Bronchial epithelial cell (primary cell): ENCODE measurements around the gene IFIT5. TPM values are rescaled to one million over a fixed set of nuclear protein-coding genes. Genes with fewer than 3 reads are reported as not detected.
"Not testable (repeated sequence)": the region's sequence is repeated elsewhere in the genome, so short reads cannot be mapped to it uniquely, and the experiment has no call there.

Experiments
- DNase-seq: peaks from one replicate; pipeline ENCODE4 v3.0.0-alpha.2; 2010; ENCODE audit warnings: low read depth
- FAIRE-seq: peaks from 2 replicates; lab custom pipeline; 2011; peaks lifted over from hg19 to GRCh38; lab: Jason Lieb, UNC
- H3K27me3 ChIP-seq: 2 replicates; pipeline ENCODE4 v1.5.1; 2011; ENCODE audit warnings: low read length; ENCODE audit not compliant: control insufficient read depth, insufficient read depth
- H3K36me3 ChIP-seq: 2 replicates; pipeline ENCODE4 v1.5.1; 2011; ENCODE audit warnings: low read length; ENCODE audit not compliant: control insufficient read depth, insufficient read depth
- H3K4me3 ChIP-seq: 2 replicates; pipeline ENCODE4 v1.5.1; 2011; ENCODE audit warnings: mild to moderate bottlenecking, low read depth, low read length, control low read depth
- total RNA-seq: library from RNA; depleted of rRNA; stranded (reverse); fragments of >200 nt; gene quantifications from 2 replicates; pipeline ENCODE4 v1.2.1, GENCODE V29; 2014
- TF ChIP-seq, protein P1 (sequence below): IDR thresholded peaks from 2 replicates; pipeline ENCODE4 v1.5.1; 2011; ENCODE audit warnings: mild to moderate bottlenecking, moderate library complexity, low read length, control low read depth, inconsistent platforms; ENCODE audit not compliant: insufficient read depth, severe bottlenecking

IFIT5 gene
- total RNA-seq, 1 donor from 2014 or later = 5.3 TPM

GRCh38 chr10:89382757-89383156, 31.6 kb upstream of the IFIT5 start:
- FAIRE-seq = no peak
- peak; percentile 55 for DNase-seq
- Histone ChIP-seq H3K4me3 (no peak overlapping the region), H3K27me3 (no peaks in the 10 kb centered on the region), H3K36me3 (no peaks in the 10 kb centered on the region)
- TF ChIP-seq, protein P1, sequence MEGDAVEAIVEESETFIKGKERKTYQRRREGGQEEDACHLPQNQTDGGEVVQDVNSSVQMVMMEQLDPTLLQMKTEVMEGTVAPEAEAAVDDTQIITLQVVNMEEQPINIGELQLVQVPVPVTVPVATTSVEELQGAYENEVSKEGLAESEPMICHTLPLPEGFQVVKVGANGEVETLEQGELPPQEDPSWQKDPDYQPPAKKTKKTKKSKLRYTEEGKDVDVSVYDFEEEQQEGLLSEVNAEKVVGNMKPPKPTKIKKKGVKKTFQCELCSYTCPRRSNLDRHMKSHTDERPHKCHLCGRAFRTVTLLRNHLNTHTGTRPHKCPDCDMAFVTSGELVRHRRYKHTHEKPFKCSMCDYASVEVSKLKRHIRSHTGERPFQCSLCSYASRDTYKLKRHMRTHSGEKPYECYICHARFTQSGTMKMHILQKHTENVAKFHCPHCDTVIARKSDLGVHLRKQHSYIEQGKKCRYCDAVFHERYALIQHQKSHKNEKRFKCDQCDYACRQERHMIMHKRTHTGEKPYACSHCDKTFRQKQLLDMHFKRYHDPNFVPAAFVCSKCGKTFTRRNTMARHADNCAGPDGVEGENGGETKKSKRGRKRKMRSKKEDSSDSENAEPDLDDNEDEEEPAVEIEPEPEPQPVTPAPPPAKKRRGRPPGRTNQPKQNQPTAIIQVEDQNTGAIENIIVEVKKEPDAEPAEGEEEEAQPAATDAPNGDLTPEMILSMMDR = no peak

DNA sequence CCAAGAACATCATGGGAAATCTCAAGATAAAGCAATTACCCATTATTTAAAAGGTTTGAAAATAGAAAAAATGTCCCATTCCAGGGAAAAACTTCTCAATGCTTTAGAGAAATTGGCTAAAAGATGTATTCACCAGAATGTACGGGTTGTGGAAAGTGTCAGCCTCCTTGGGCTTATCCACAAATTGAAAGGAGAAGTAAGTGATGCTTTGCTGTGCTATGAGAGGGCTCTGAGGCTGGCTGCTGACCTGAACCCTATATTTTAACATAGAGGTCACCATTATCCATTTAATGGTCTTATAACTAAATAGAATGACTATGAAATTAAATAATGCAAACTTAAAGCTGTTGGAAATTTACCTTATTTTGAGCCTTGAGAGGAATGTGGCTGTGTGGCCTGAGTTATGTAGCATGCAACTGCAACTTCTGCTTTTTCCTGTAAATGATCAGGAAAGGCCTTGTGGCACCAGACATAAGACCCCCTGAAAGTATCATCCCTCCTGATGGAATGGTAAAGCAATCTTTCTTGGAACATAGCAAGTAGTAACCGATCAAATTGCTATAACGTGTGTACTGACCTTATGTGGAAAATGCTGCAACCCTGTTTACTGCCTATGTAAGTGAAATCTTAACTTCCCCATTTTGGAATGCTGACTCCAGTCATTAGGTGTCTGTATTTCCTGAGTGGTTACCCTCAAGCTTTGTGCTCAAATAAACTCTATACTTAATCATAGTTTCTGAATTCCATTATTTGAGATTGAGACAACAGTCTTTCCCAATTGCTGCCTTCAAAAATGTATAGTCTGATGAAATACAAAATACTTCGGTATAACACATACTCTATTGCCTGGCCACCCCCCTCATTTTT, 29.7 kb upstream of the IFIT5 start:
- TF ChIP-seq, protein P1 = no peak
- Histone ChIP-seq H3K4me3 (no peak overlapping the region), H3K36me3 (no peaks in the 10 kb centered on the region), H3K27me3 (no peaks in the 10 kb centered on the region)
- DNase-seq (no peak), FAIRE-seq (no peak)

GRCh38 chr10:89388806-89389205, 25.6 kb upstream of the IFIT5 start:
- TF ChIP-seq, protein P1 = no peak
- Histone ChIP-seq H3K4me3 (no peak overlapping the region), H3K27me3 (no peaks in the 10 kb centered on the region), H3K36me3 (no peaks in the 10 kb centered on the region)
- DNase-seq (no peak), FAIRE-seq (no peak)

DNA sequence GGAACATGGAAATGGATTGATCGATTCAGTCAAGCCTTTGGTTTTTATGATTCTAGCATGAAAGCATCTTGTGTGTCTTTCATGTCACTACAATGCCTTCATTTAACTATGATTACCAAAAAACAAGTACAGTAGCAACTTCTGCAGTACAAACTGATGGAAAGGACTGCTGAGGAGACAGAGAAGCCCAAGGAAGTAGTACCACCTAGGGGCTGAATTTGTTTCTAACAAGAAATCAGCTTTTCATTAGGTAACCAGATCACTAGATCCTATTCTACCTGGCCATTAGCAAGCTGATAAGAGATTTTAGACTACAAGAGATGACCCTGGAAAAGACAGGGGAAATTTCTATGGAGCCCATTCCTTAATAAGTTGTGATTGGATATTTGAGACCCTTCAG, 25.1 kb upstream of the IFIT5 start:
- Histone ChIP-seq H3K4me3 (no peak overlapping the region), H3K27me3 (no peaks in the 10 kb centered on the region), H3K36me3 (no peaks in the 10 kb centered on the region)
- FAIRE-seq (no peak), DNase-seq (peak; percentile 35)
- TF ChIP-seq, protein P1 = peak; percentile 7

DNA sequence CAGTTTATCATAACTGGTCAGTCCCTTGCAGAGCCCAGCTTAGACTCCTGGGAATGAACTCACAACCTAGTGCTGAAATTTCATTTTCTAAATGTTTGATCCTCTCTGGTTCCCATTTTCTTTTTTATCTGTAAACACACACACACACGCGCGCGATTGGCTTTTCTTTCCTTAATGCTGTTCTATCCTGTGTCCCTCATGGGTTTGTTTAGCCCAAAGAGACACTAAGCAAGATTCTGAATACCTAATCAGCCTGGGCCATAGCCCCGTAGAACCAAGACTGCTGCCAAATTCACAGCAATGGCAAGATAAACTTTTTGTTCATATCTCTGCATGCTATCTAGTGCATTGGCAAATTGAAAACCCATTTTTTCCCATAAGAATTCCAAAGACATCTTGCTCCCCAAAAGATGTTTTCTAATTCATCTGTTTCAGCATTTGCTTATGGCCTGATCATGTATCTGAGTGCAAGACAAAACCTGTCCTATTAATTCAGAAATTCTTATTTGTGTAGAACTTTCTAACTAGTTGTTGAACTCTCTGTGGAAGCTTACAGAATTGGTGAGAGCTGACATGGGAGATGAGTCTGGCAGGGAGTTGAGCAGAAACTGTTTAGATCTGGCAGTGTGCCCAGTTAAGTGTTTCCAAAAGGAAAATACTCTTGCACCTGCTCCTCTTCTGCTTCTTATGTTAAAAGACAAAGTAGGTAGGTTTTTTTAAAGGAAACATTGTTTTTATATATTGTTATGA, 23.7 kb upstream of the IFIT5 start:
- Histone ChIP-seq H3K27me3 (no peaks in the 10 kb centered on the region), H3K36me3 (no peaks in the 10 kb centered on the region), H3K4me3 (no peak overlapping the region)
- FAIRE-seq (no peak), DNase-seq (no peak)
- TF ChIP-seq, protein P1 = no peak

DNA sequence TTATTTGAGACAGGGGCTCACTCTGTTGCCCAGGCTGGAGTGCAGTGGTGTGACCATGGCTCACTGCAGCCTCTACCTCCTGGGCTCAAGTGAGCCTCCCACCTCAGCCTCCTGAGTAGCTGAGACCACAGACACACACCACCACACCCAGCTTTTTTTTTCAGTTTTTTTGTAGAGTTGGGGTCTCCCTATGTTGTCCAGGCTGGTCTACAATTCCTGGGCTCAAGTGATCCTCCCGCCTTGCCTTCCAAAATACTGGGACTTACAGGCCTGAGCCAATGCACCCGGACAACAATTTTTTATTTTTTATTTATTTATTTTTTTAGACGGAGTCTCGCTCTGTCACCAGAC, 23.2 kb upstream of the IFIT5 start:
- H3K4me3 ChIP-seq, FAIRE-seq, DNase-seq, H3K36me3 ChIP-seq, H3K27me3 ChIP-seq: not testable (repeated sequence)
